Uterus (tissue), 2 donors: ENCODE measurements around the gene ADARB1.

Experiments used
- POLR2A ChIP-seq, 2 donors: fragments of 450-650 bp; IDR thresholded peaks; one replicate each; pipeline ENCODE4 v1.6.1; 2016; ENCODE audit warnings: antibody characterized with exemption in 2 of 2, mild to moderate bottlenecking in 1 of 2, moderate library complexity in 1 of 2
- TF ChIP-seq, protein P1 (sequence below), 4 experiments: fragments of 200-600 bp in 2 of 4; fragments of 450-650 bp in 2 of 4; sonication (generic) in 2 of 4; IDR thresholded peaks; one replicate each; pipeline ENCODE4 v1.5.1; 2016 to 2019; ENCODE audit warnings: antibody characterized with exemption in 4 of 4, mild to moderate bottlenecking in 2 of 4, moderate library complexity in 1 of 4

DNA sequence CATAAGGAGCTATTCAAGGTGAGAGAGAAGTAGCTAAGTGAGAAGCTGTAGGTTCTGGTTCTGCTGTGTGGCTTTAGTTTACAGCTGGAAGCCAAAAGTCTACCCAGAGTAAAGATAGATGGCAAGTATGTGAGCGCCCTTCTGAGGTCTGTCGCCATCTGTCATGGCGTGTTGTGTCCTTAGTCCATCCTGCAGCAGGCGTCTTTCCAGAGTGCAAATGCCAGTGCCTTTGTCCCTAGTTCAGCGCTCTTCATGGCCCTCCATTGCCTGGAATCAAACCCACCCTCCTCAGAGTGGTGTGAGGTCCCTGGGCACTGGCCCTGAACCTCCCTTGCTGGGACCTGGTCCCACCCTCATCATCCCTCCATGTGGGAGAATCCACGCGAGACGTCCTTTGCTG, 96.6 kb downstream of the ADARB1 start:
- TF ChIP-seq POLR2A (IDR thresholded peaks at IDR 0.05), result no peak
- TF ChIP-seq, protein P1, sequence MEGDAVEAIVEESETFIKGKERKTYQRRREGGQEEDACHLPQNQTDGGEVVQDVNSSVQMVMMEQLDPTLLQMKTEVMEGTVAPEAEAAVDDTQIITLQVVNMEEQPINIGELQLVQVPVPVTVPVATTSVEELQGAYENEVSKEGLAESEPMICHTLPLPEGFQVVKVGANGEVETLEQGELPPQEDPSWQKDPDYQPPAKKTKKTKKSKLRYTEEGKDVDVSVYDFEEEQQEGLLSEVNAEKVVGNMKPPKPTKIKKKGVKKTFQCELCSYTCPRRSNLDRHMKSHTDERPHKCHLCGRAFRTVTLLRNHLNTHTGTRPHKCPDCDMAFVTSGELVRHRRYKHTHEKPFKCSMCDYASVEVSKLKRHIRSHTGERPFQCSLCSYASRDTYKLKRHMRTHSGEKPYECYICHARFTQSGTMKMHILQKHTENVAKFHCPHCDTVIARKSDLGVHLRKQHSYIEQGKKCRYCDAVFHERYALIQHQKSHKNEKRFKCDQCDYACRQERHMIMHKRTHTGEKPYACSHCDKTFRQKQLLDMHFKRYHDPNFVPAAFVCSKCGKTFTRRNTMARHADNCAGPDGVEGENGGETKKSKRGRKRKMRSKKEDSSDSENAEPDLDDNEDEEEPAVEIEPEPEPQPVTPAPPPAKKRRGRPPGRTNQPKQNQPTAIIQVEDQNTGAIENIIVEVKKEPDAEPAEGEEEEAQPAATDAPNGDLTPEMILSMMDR (IDR thresholded peaks at IDR 0.05), result no peak
